ENCODE data around the gene WDR49.

- TF ChIP-seq POLR2A (IDR thresholded peaks at IDR 0.05; ENCODE audit: low read length) = no peak
- no peak for TF ChIP-seq GATA1 (IDR thresholded peaks at IDR 0.05; ENCODE audit: low read depth, low read length)
These were observed 42.0 kb downstream of the WDR49 start for GRCh38 chr3:167611718-167612117.
